Stomach (tissue), 4 donors: ENCODE data around the gene SPAG16.

ENCODE experiments used
- CTCF ChIP-seq, 7 experiments: fragments of 450-650 bp in 4 of 7; fragments of 200-600 bp in 3 of 7; sonication (generic) in 3 of 7; IDR thresholded peaks; one replicate each; pipeline ENCODE4 v1.5.1; 2016 to 2019; ENCODE audit warnings: antibody characterized with exemption in 7 of 7, control low read depth in 2 of 7, mild to moderate bottlenecking in 1 of 7
- POLR2AphosphoS5 ChIP-seq, 3 donors: sonication (generic); formaldehyde crosslinking; IDR thresholded peaks; one replicate each; pipeline ENCODE4 v1.6.1; 2016; ENCODE audit warnings: antibody characterized with exemption in 3 of 3

GRCh38 chr2:213971536-213971935, 687.3 kb downstream of the SPAG16 start:
- TF ChIP-seq CTCF (IDR thresholded peaks at IDR 0.05) = no peak
- TF ChIP-seq POLR2AphosphoS5 (IDR thresholded peaks at IDR 0.05) = no peak
